Bronchial epithelial cell (primary cell): Measurements from ENCODE around the gene TXNL4A. TPM values are rescaled to one million over a fixed set of nuclear protein-coding genes. Genes with fewer than 3 reads are reported as not detected.

Experiments used
- DNase-seq: peaks from one replicate; pipeline ENCODE4 v3.0.0-alpha.2; 2010; ENCODE audit warnings: low read depth
- FAIRE-seq: peaks from 2 replicates; lab custom pipeline; 2011; peaks lifted over from hg19 to GRCh38; lab: Jason Lieb, UNC
- H3K27me3 ChIP-seq: 2 replicates; pipeline ENCODE4 v1.5.1; 2011; ENCODE audit warnings: low read length; ENCODE audit not compliant: control insufficient read depth, insufficient read depth
- H3K36me3 ChIP-seq: 2 replicates; pipeline ENCODE4 v1.5.1; 2011; ENCODE audit warnings: low read length; ENCODE audit not compliant: control insufficient read depth, insufficient read depth
- H3K4me3 ChIP-seq: 2 replicates; pipeline ENCODE4 v1.5.1; 2011; ENCODE audit warnings: mild to moderate bottlenecking, low read depth, low read length, control low read depth
- CTCF ChIP-seq: IDR thresholded peaks from 2 replicates; pipeline ENCODE4 v1.5.1; 2011; ENCODE audit warnings: mild to moderate bottlenecking, moderate library complexity, low read length, control low read depth, inconsistent platforms; ENCODE audit not compliant: insufficient read depth, severe bottlenecking
- total RNA-seq: library from RNA; depleted of rRNA; stranded (reverse); fragments of >200 nt; gene quantifications from 2 replicates; pipeline ENCODE4 v1.2.1, GENCODE V29; 2014

Gene TXNL4A
- total RNA-seq, 1 donor from 2014 or later: 44.0 TPM

DNA sequence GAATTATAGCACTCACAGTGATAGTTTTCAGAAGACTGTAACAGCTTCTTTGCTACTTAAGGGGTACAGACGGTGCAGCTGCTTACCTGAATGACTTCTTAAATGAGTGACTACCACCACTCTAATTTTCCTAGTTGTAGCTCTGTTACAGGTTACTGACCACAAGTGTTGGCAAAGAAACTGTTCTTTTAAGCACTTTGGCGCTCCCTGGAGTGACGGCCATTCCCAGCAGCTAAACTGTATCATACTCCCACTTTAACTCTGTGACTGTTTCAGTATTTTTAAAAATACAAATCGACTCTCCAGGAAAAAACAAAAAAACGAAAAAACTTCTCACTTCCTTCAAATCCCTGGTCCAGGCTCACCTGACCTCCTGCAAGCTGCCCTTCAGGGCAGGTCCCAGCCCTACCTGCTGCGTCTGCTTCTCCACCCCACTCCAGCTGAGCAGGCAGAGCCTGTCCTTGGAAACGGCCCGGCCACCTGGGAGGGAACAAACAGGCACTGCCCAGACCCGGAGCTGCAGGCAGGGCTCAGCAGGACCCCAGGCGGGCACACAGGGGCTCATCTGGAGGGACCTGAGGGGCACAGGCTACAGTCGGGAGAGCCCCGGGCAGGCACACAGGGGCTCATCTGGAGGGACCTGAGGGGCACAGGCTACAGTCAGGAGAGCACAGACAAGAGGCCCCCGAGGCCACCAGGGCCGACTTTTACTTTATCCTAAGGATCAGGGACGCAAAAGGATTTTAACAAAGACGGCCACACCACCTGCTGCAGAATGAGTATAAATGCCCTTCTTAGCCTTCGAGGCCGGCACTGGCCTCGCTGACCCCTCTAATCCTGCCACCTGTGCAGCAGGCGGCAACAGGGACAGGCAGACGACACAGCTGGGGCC lies 61.4 kb downstream of the TXNL4A start:
- no peak overlapping the region for H3K4me3 ChIP-seq
- peaks cover under 1% of the 10 kb centered on the region for H3K36me3 ChIP-seq

DNA sequence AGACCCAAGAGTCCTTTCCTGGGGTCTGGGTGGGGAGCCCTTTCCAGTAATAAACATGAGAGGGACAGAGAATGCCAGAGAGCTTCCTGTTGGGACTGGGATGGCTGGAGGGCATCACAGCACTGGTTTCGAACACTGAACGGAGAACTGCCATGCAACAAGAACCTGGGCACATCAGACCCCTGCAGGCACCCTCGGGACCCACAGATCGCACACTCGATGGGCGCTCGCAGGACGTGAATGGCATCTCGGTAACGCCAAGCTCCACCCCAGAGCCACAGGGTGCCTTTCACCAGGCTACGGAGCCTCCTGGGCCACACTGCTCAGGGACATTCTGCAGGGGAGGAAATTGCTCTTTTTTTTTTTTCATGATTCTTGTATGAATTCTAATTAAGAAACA lies 62.1 kb downstream of the TXNL4A start:
- FAIRE-seq (no peak), DNase-seq (no peak)
- TF ChIP-seq CTCF: no peak
- H3K4me3 ChIP-seq: no peak overlapping the region
- H3K36me3 ChIP-seq: peaks cover 1% of the 10 kb centered on the region
- H3K27me3 ChIP-seq: no peaks in the 10 kb centered on the region

More for the DNA sequence above, 61.4 kb downstream of the TXNL4A start:
- TF ChIP-seq CTCF: no peak
- no peak for DNase-seq
- FAIRE-seq: no peak
- H3K27me3 ChIP-seq: no peaks in the 10 kb centered on the region

GRCh38 chr18:79924814-79925731 lies 63.3 kb downstream of the TXNL4A start:
- no peak overlapping the region for H3K4me3 ChIP-seq
- H3K27me3 ChIP-seq: no peaks in the 10 kb centered on the region
- peaks cover 1% of the 10 kb centered on the region for H3K36me3 ChIP-seq
- TF ChIP-seq CTCF: no peak
- no peak for FAIRE-seq
- DNase-seq: no peak

- peaks cover 1% of the 10 kb centered on the region for H3K36me3 ChIP-seq
- DNase-seq: no peak
- TF ChIP-seq CTCF: no peak
- FAIRE-seq: no peak
- H3K4me3 ChIP-seq: no peak overlapping the region
- H3K27me3 ChIP-seq: no peaks in the 10 kb centered on the region
These were observed 64.3 kb downstream of the TXNL4A start for GRCh38 chr18:79923896-79924585.

DNA sequence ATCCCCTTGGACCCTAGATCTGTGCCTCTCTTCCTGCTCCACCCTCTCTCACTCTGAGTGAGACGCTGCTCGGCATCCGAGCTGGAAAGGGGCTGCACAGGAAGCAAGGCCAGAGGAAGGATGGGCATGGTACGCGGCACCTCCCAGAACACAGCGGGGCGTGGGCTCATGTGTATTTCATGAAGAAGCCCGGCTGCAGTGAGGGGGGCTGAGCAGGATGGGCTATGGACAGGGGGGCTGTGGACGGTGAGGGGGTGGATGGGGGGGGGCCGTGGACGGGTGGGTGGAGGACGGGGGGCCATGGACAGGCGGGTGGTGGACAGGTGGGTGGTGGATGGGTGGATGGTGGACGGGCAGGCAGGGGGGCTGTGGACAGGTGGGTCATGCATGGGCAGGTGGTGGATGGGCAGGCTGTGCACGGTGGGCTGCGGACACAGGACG lies 65.4 kb downstream of the TXNL4A start:
- H3K36me3 ChIP-seq: peaks cover 8% of the 10 kb centered on the region
- FAIRE-seq: no peak
- no peak for TF ChIP-seq CTCF
- H3K4me3 ChIP-seq: no peak overlapping the region
- no peaks in the 10 kb centered on the region for H3K27me3 ChIP-seq
- no peak for DNase-seq
